Type B pancreatic cell (in vitro differentiated cells): Measurements from ENCODE around the gene HELZ2. TPM values are rescaled to one million over a fixed set of nuclear protein-coding genes. Genes with fewer than 3 reads are reported as not detected.

Experiments
- DNase-seq: peaks from one replicate; pipeline ENCODE4 v3.0.0; 2021; ENCODE audit warnings: mixed read lengths; ENCODE audit not compliant: unreplicated experiment; ENCODE audit errors: extremely low spot score
- H3K27ac Mint-ChIP-seq: 2 replicates; pipeline ENCODE4 v1.8.0; 2021; ENCODE audit warnings: mild to moderate bottlenecking, mixed read lengths
- H3K27me3 Mint-ChIP-seq: 2 replicates; pipeline ENCODE4 v1.8.0; 2021; ENCODE audit warnings: mixed read lengths
- H3K36me3 Mint-ChIP-seq: 2 replicates; pipeline ENCODE4 v1.8.0; 2021; ENCODE audit warnings: mixed read lengths
- H3K4me1 Mint-ChIP-seq: one replicate; pipeline ENCODE4 v1.8.0; 2021; ENCODE audit warnings: mixed read lengths; ENCODE audit not compliant: unreplicated experiment
- H3K4me3 Mint-ChIP-seq: 2 replicates; pipeline ENCODE4 v1.8.0; 2021; ENCODE audit warnings: mild to moderate bottlenecking, mixed read lengths
- H3K9me3 Mint-ChIP-seq: 2 replicates; pipeline ENCODE4 v1.8.0; 2021; ENCODE audit warnings: mixed read lengths
- total RNA-seq: library from RNA; stranded (reverse); gene quantifications from 2 replicates; pipeline ENCODE4 v1.2.1, GENCODE V29; 2021; ENCODE audit warnings: low replicate concordance
- TF ChIP-seq, protein P1 (sequence below): fragments of 200-600 bp; sonication (generic); conservative IDR thresholded peaks from 2 replicates; pipeline ENCODE4 v1.5.0; 2021; ENCODE audit warnings: antibody characterized with exemption, mild to moderate bottlenecking

Gene HELZ2
- total RNA-seq, 1 donor from 2014 or later: 24.2 TPM

DNA sequence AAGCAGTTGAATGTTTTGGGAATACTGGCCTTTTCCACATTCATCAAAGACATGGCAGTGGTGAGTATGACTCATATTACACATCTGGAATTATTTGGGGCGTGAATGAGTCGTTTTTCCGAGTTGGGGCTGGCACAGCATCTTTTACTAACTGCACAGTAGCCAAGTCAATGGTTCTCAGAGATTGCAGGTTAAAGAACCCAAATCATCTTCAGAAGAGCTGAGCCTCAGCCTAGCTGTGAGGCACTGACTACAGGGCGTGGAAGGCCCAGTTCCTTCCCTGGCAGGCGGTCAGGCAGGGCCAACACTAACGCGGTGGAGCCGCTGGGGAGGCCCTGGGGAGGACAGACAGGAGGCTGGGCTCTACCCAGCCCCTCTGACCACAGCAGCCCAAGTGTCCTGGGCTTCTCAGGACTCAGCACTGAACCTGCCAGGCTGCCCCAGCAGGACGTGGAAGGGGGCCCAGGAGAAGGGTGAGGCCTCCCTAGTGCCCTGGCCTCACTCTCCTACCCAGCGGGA is 20.1 kb upstream of the HELZ2 start:
- no peak for DNase-seq
- Mint-ChIP-seq H3K4me3 (no peak overlapping the region), H3K9me3 (no peaks in the 10 kb centered on the region), H3K27ac (no peak overlapping the region), H3K36me3 (peaks cover 4% of the 10 kb centered on the region), H3K27me3 (no peaks in the 10 kb centered on the region), H3K4me1 (no peaks in the 10 kb centered on the region)
- TF ChIP-seq, protein P1, sequence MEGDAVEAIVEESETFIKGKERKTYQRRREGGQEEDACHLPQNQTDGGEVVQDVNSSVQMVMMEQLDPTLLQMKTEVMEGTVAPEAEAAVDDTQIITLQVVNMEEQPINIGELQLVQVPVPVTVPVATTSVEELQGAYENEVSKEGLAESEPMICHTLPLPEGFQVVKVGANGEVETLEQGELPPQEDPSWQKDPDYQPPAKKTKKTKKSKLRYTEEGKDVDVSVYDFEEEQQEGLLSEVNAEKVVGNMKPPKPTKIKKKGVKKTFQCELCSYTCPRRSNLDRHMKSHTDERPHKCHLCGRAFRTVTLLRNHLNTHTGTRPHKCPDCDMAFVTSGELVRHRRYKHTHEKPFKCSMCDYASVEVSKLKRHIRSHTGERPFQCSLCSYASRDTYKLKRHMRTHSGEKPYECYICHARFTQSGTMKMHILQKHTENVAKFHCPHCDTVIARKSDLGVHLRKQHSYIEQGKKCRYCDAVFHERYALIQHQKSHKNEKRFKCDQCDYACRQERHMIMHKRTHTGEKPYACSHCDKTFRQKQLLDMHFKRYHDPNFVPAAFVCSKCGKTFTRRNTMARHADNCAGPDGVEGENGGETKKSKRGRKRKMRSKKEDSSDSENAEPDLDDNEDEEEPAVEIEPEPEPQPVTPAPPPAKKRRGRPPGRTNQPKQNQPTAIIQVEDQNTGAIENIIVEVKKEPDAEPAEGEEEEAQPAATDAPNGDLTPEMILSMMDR: no peak

DNA sequence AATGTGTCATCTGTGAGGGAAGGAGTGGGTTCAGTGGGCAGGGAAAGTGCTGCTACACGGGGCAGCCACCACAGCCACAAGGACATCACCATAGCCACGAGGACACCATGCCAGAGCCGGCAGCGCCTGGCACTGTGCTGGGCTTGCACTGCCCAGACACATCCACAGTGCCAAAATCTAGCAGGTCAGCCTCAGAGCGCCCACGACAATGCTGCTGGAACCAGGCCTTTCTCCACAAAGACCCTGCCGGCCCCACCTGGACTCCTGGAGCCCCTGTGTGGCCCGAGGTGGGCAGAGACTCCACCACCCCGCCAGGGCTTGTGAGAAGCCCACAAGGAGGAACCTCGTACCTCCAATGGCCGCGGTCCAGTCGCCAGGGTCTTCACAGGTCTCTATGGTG is 18.6 kb upstream of the HELZ2 start:
- Mint-ChIP-seq H3K9me3 (no peaks in the 10 kb centered on the region), H3K4me1 (no peaks in the 10 kb centered on the region), H3K36me3 (peaks cover 4% of the 10 kb centered on the region), H3K4me3 (no peak overlapping the region), H3K27me3 (no peaks in the 10 kb centered on the region), H3K27ac (no peak overlapping the region)
- no peak for DNase-seq
- TF ChIP-seq, protein P1: no peak

DNA sequence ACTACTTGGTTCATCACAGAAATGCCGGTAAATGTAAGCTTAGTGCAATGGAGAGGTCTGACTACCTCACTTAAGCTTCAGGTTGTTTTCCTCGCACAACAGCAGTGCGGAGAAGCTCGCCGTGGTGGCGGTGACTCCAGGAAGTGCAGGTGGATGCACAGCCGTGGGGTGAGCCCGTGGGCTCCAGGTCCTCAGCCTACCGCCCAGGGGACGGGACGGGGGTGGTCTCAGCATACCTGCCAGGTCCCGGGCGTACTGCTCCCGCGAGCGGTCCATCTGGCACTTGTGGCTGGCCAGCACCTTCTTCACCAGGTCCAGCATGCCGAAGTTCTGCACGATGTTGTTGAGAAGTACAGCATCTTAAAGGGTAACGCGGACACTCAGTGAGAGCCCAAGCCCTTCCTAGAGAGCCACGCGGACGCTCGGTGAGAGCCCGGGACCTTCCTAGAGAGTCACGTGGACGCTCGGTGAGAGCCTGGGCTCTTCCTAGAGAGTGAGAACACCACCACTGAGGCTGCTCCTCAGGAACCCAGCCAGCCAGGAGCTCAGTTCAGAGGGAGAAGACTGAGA is 17.8 kb upstream of the HELZ2 start:
- no peak overlapping the region for H3K27ac Mint-ChIP-seq
- H3K9me3 Mint-ChIP-seq: no peaks in the 10 kb centered on the region
- DNase-seq: no peak
- no peak overlapping the region for H3K4me3 Mint-ChIP-seq
- H3K4me1 Mint-ChIP-seq: no peaks in the 10 kb centered on the region
- peaks cover 4% of the 10 kb centered on the region for H3K36me3 Mint-ChIP-seq
- no peaks in the 10 kb centered on the region for H3K27me3 Mint-ChIP-seq
- TF ChIP-seq, protein P1: no peak

GRCh38 chr20:63591147-63591533 is 17.1 kb upstream of the HELZ2 start:
- no peaks in the 10 kb centered on the region for H3K4me1 Mint-ChIP-seq
- no peaks in the 10 kb centered on the region for H3K27me3 Mint-ChIP-seq
- no peak overlapping the region for H3K27ac Mint-ChIP-seq
- no peak overlapping the region for H3K4me3 Mint-ChIP-seq
- no peak for DNase-seq
- H3K36me3 Mint-ChIP-seq: peaks cover 4% of the 10 kb centered on the region
- TF ChIP-seq, protein P1: no peak
- no peaks in the 10 kb centered on the region for H3K9me3 Mint-ChIP-seq

DNA sequence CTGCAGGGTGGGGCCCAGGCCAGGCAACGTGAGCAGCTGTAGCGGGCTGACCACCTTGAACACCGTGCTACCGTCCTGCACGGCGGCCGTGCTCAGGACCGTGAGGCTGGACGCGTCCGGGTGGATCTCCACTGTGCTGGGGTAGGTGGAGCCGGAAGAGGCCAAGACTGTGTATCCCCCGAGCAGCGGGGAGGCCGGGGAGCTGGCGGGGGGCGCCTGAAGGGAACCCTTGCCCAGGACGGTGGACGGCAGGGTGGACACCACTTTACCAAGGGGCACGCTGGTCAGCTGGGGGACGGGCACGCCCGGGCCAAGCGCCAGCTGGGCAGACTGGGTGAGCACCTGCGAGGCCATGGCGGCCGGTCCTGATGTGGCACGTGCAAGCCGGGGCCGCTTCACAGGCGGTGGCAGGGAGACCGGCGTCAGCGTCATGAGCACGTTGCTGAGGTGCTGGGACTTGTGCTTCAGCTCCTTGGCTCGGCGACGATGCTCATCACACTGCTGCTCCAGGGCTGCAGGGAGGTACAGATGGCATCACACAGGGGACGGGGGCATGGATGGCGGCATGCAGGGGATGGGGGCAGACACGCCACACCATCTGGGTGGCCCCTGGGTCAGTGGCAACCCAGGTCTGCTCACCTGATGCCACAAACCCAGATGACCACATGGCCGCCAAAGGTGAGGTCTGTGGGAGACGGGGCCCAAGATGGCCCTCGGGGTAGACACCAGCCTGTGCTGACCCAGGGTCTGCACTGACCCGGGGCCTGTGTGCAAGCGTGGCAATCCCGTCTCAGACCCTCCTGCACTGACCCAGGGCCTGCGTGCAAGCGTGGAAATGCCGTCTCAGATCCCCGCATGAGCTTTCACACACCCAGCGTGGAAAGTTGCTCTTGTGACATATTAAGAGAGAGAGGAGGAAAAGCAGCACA is 16.4 kb upstream of the HELZ2 start:
- DNase-seq: no peak
- Mint-ChIP-seq H3K4me3 (no peak overlapping the region), H3K27me3 (no peaks in the 10 kb centered on the region), H3K9me3 (no peaks in the 10 kb centered on the region), H3K36me3 (peaks cover 4% of the 10 kb centered on the region), H3K4me1 (no peaks in the 10 kb centered on the region), H3K27ac (no peak overlapping the region)
- TF ChIP-seq, protein P1: no peak
